IMR-90 (cell line): ENCODE results near the gene FNIP2.

Experiments used
- CEBPB ChIP-seq: IDR thresholded peaks from 2 replicates; pipeline ENCODE4 v1.6.1; 2012; ENCODE audit warnings: low read depth, low read length, improper control_type of control experiment
- CHD1 ChIP-seq: IDR thresholded peaks from 2 replicates; pipeline ENCODE4 v1.6.1; 2012; ENCODE audit warnings: low read depth, low read length, improper control_type of control experiment
- CTCF ChIP-seq: conservative IDR thresholded peaks from 2 replicates; pipeline ENCODE4 v1.5.1; 2012; ENCODE audit warnings: mild to moderate bottlenecking, low read depth, low read length, improper control_type of control experiment
- MAFK ChIP-seq: IDR thresholded peaks from 2 replicates; pipeline ENCODE4 v1.6.1; 2012; ENCODE audit warnings: low read depth, low read length, improper control_type of control experiment
- MAZ ChIP-seq: IDR thresholded peaks from 2 replicates; pipeline ENCODE4 v1.6.1; 2012; ENCODE audit warnings: low read depth, mild to moderate bottlenecking, low read length, improper control_type of control experiment, moderate library complexity, borderline replicate concordance
- MXI1 ChIP-seq: IDR thresholded peaks from 2 replicates; pipeline ENCODE4 v1.6.1; 2012; ENCODE audit warnings: low read depth, mild to moderate bottlenecking, low read length, moderate library complexity, borderline replicate concordance
- POLR2A ChIP-seq: IDR thresholded peaks from 2 replicates; pipeline ENCODE4 v1.6.1; 2012; ENCODE audit warnings: mild to moderate bottlenecking, low read depth, low read length
- RAD21 ChIP-seq: IDR thresholded peaks from 2 replicates; pipeline ENCODE4 v1.6.1; 2012; ENCODE audit warnings: low read length, improper control_type of control experiment
- SMC3 ChIP-seq: fragments of 150-350 bp; IDR thresholded peaks from 2 replicates; pipeline ENCODE4 v1.6.1; 2016; ENCODE audit warnings: low read depth, mild to moderate bottlenecking, antibody characterized with exemption, low read length, moderate library complexity

GRCh38 chr4:158816955-158817354, 48.1 kb downstream of the FNIP2 start:
- TF ChIP-seq CTCF, result no peak
- no peak for TF ChIP-seq MXI1
- no peak for TF ChIP-seq POLR2A
- TF ChIP-seq MAZ, result no peak
- no peak for TF ChIP-seq MAFK
- no peak for TF ChIP-seq RAD21
- TF ChIP-seq CEBPB, result no peak
- TF ChIP-seq SMC3, result no peak
- no peak for TF ChIP-seq CHD1
